CD4-positive, CD25-positive, alpha-beta regulatory T cell (primary cell): ENCODE data around the gene GPR37L1. TPM values are rescaled to one million over a fixed set of nuclear protein-coding genes. Genes with fewer than 3 reads are reported as not detected.

Experiments used
- ATAC-seq, 2 donors: fragments of 150-1000 bp; cut with Tn5 transposase; one replicate each; pipeline ENCODE4 v1.10.0; 2021; ENCODE audit warnings: low read depth in 2 of 2, moderate number of reproducible peaks in 2 of 2, moderate library complexity in 1 of 2
- DNase-seq, 3 donors: peaks; one replicate each; pipeline versions ENCODE4 v3.0.0 to v3.0.0-alpha.2; 2012 to 2022; ENCODE audit warnings: mixed read lengths in 1 of 3
- H3K27ac ChIP-seq: one replicate; pipeline ENCODE4 v1.7.0; 2013; ENCODE audit warnings: mild to moderate bottlenecking, low read length; ENCODE audit not compliant: insufficient read depth, poor library complexity, severe bottlenecking
- H3K27me3 ChIP-seq: one replicate; pipeline ENCODE4 v1.7.0; 2013; ENCODE audit warnings: low read length; ENCODE audit not compliant: control insufficient read depth, insufficient read depth
- H3K36me3 ChIP-seq: one replicate; pipeline ENCODE4 v1.7.0; 2013; ENCODE audit warnings: mild to moderate bottlenecking, low read length, moderate library complexity; ENCODE audit not compliant: control insufficient read depth, insufficient read depth
- H3K4me1 ChIP-seq: 2 replicates; pipeline ENCODE4 v1.7.0; 2013; ENCODE audit warnings: mild to moderate bottlenecking, low read length; ENCODE audit not compliant: insufficient read depth, control insufficient read depth, poor library complexity, severe bottlenecking
- H3K4me3 ChIP-seq: one replicate; pipeline ENCODE4 v1.7.0; 2013; ENCODE audit warnings: low read depth, mild to moderate bottlenecking, low read length, moderate library complexity
- H3K9me3 ChIP-seq, 2 experiments: 1 replicate in 1 of 2; 2 replicates in 1 of 2; pipeline ENCODE4 v1.7.0; 2013; ENCODE audit warnings: low read length in 2 of 2, mild to moderate bottlenecking in 1 of 2, moderate library complexity in 1 of 2; ENCODE audit not compliant: control insufficient read depth in 2 of 2
- H3K27ac Mint-ChIP-seq, 3 donors: one replicate each; pipeline ENCODE4 v1.8.0; 2020 to 2022; ENCODE audit warnings: mild to moderate bottlenecking in 3 of 3, mixed read lengths in 3 of 3, moderate library complexity in 2 of 3
- H3K27me3 Mint-ChIP-seq: one replicate; pipeline ENCODE4 v1.8.0; 2022; ENCODE audit warnings: mild to moderate bottlenecking, mixed read lengths
- H3K36me3 Mint-ChIP-seq: one replicate; pipeline ENCODE4 v1.8.0; 2020; ENCODE audit warnings: mixed read lengths
- H3K4me1 Mint-ChIP-seq, 4 donors: one replicate each; pipeline ENCODE4 v1.8.0; 2020 to 2022; ENCODE audit warnings: mixed read lengths in 4 of 4, mild to moderate bottlenecking in 1 of 4
- H3K4me3 Mint-ChIP-seq, 4 donors: one replicate each; pipeline ENCODE4 v1.8.0; 2020 to 2022; ENCODE audit warnings: mild to moderate bottlenecking in 4 of 4, mixed read lengths in 4 of 4, moderate library complexity in 3 of 4
- H3K9me3 Mint-ChIP-seq, 7 donors: one replicate each; pipeline ENCODE4 v1.8.0; 2020 to 2022; ENCODE audit warnings: mixed read lengths in 7 of 7, mild to moderate bottlenecking in 3 of 7, moderate library complexity in 2 of 7
- polyA plus RNA-seq, 4 donors: library from polyadenylated mRNA; unstranded; fragments of 300-500 nt; fragmentation: Illumina TruSeq; gene quantifications; one replicate each; pipeline ENCODE4 v1.2.3, GENCODE V29; 2021
- total RNA-seq: library from RNA; stranded (reverse); gene quantifications from one replicate; pipeline ENCODE4 v1.2.3, GENCODE V29; 2022

Gene GPR37L1
- total and polyA plus RNA-seq, 5 donors from 2014 or later: 0.03 to 0.25 (median 0.17) TPM; not detected in 1

- H3K4me1 Mint-ChIP-seq: peaks cover 0 to 14% (median 5%) of the 10 kb centered on the region in 4 donors
- ATAC-seq (no peak), DNase-seq (no peak)
- H3K36me3 ChIP-seq: no peaks in the 10 kb centered on the region
- no peak overlapping the region for H3K4me3 ChIP-seq
- no peaks in the 10 kb centered on the region for H3K27me3 ChIP-seq
- H3K27me3 Mint-ChIP-seq: peaks cover 4% of the 10 kb centered on the region
- no peak overlapping the region for H3K27ac Mint-ChIP-seq
- no peak overlapping the region for H3K27ac ChIP-seq
- H3K9me3 Mint-ChIP-seq: no peaks in the 10 kb centered on the region
- no peaks in the 10 kb centered on the region for H3K9me3 ChIP-seq
- H3K4me1 ChIP-seq: no peaks in the 10 kb centered on the region
- no peaks in the 10 kb centered on the region for H3K36me3 Mint-ChIP-seq
- H3K4me3 Mint-ChIP-seq: no peak overlapping the region
These were observed 59.5 kb downstream of the GPR37L1 start for GRCh38 chr1:202182040-202182877.

Other genes with a start within 250 kb of the GPR37L1 start
- 0.44 TPM for gene SHISA4, start 234.0 kb upstream of the GPR37L1 start, total RNA-seq
- under 1 TPM in 2 of 4 donors, not detected in 2; 0.22 to 0.44 TPM for gene SHISA4, start 234.0 kb upstream of the GPR37L1 start, polyA plus RNA-seq
- not detected for gene LMOD1, start 176.4 kb upstream of the GPR37L1 start, total RNA-seq
- not detected for gene LMOD1, start 176.4 kb upstream of the GPR37L1 start, polyA plus RNA-seq
- gene TIMM17A, start 167.4 kb upstream of the GPR37L1 start, total RNA-seq: 43.1 TPM
- 10 to 100 TPM; 28.2 to 52.7 (median 36.7) TPM for gene TIMM17A, start 167.4 kb upstream of the GPR37L1 start, polyA plus RNA-seq
- 29.8 TPM for gene RNPEP, start 140.3 kb upstream of the GPR37L1 start, total RNA-seq
- 10 to 100 TPM; 31.0 to 51.2 (median 33.0) TPM for gene RNPEP, start 140.3 kb upstream of the GPR37L1 start, polyA plus RNA-seq
- gene ELF3, start 112.3 kb upstream of the GPR37L1 start, total RNA-seq: 1.0 TPM
- not detected for gene ELF3, start 112.3 kb upstream of the GPR37L1 start, polyA plus RNA-seq
- 84.1 TPM for gene ARL8A, start 21.8 kb downstream of the GPR37L1 start, total RNA-seq
- gene ARL8A, start 21.8 kb downstream of the GPR37L1 start, polyA plus RNA-seq: 10 to 100 TPM in 1 of 4 donors, 1 to 10 TPM in 3; 6.6 to 11.1 (median 7.7) TPM
- 124 TPM for gene PTPN7, start 37.7 kb downstream of the GPR37L1 start, total RNA-seq
- gene PTPN7, start 37.7 kb downstream of the GPR37L1 start, polyA plus RNA-seq: 10 to 100 TPM; 57.5 to 83.1 (median 76.8) TPM
- gene LGR6, start 70.9 kb downstream of the GPR37L1 start, total RNA-seq: 0.32 TPM
- gene LGR6, start 70.9 kb downstream of the GPR37L1 start, polyA plus RNA-seq: under 1 TPM; 0.16 to 0.87 (median 0.30) TPM
- 1.2 TPM for gene UBE2T, start 219.0 kb downstream of the GPR37L1 start, total RNA-seq
- gene UBE2T, start 219.0 kb downstream of the GPR37L1 start, polyA plus RNA-seq: 10 to 100 TPM; 12.4 to 16.1 (median 15.1) TPM
- 32.5 TPM for gene PPP1R12B, start 225.8 kb downstream of the GPR37L1 start, total RNA-seq
- gene PPP1R12B, start 225.8 kb downstream of the GPR37L1 start, polyA plus RNA-seq: 1 to 10 TPM; 3.8 to 6.4 (median 4.2) TPM